ENCODE measurements around the gene GP1BB.

GP1BB gene

GRCh38 chr22:19719050-19719482, 4.3 kb upstream of the GP1BB start:
- no peak for DNase-seq (ENCODE audit: low read depth, low spot score)
- H3K4me3 ChIP-seq (ENCODE audit: low read depth, low read length), result peak overlapping the region; percentile 73
- POLR2A ChIA-PET, result no interaction called here
- CTCF ChIA-PET, result interaction anchor here (0.9 to 3.4 kb wide), 7 partner anchors 10 to 191 kb away, joined by 4 to 32 read pairs (median 4); no protein-coding TSS in a partner anchor
- TF ChIP-seq, protein P1, sequence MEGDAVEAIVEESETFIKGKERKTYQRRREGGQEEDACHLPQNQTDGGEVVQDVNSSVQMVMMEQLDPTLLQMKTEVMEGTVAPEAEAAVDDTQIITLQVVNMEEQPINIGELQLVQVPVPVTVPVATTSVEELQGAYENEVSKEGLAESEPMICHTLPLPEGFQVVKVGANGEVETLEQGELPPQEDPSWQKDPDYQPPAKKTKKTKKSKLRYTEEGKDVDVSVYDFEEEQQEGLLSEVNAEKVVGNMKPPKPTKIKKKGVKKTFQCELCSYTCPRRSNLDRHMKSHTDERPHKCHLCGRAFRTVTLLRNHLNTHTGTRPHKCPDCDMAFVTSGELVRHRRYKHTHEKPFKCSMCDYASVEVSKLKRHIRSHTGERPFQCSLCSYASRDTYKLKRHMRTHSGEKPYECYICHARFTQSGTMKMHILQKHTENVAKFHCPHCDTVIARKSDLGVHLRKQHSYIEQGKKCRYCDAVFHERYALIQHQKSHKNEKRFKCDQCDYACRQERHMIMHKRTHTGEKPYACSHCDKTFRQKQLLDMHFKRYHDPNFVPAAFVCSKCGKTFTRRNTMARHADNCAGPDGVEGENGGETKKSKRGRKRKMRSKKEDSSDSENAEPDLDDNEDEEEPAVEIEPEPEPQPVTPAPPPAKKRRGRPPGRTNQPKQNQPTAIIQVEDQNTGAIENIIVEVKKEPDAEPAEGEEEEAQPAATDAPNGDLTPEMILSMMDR (IDR thresholded peaks at IDR 0.05; ENCODE audit: insufficient read depth, low read length, missing control alignments), result no peak

GRCh38 chr22:19719488-19720021, 3.8 kb upstream of the GP1BB start:
- TF ChIP-seq, protein P1 (IDR thresholded peaks at IDR 0.05; ENCODE audit: insufficient read depth, low read length, missing control alignments), result no peak
- POLR2A ChIA-PET, result no interaction called here
- CTCF ChIA-PET, result interaction anchor here (0.9 to 3.4 kb wide), 6 partner anchors 11 to 190 kb away, joined by 4 to 32 read pairs (median 4); no protein-coding TSS in a partner anchor
- no peak for DNase-seq (ENCODE audit: low read depth, low spot score)
- peak overlapping the region; percentile 73 for H3K4me3 ChIP-seq (ENCODE audit: low read depth, low read length)

DNA sequence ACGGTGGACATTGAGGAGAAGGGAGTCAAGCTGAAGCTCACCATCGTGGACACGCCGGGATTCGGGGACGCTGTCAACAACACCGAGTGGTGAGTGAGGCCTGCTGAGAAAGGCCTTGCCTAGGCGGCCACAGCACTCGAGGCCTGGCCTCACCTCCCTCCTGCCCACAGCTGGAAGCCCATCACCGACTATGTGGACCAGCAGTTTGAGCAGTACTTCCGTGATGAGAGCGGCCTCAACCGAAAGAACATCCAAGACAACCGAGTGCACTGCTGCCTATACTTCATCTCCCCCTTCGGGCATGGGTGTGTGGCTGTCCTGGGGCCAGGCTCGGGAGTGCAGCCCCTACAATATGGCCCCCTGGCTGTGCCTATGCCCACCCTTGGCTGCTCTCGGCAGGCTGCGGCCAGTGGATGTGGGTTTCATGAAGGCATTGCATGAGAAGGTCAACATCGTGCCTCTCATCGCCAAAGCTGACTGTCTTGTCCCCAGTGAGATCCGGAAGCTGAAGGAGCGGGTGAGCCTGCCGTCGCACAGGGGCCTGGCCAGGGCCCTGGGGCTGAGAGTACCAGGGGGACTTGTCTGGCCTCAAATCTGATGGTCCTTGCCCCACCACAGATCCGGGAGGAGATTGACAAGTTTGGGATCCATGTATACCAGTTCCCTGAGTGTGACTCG, 3.0 kb upstream of the GP1BB start:
- ChIA-PET POLR2A (no interaction called here), CTCF (interaction anchor here (0.8 to 3.4 kb wide), 4 partner anchors 10 to 190 kb away, joined by 3 to 32 read pairs (median 4); no protein-coding TSS in a partner anchor)
- no peak overlapping the region for H3K4me3 ChIP-seq (ENCODE audit: low read depth, low read length)
- DNase-seq (ENCODE audit: low read depth, low spot score), result no peak
- TF ChIP-seq, protein P1 (IDR thresholded peaks at IDR 0.05; ENCODE audit: insufficient read depth, low read length, missing control alignments), result no peak

GRCh38 chr22:19720999-19721329, 2.4 kb upstream of the GP1BB start:
- ChIA-PET CTCF (interaction anchor here (0.8 to 3.4 kb wide), 2 partner anchors 10 to 89 kb away, joined by 3 to 32 read pairs; no protein-coding TSS in a partner anchor), POLR2A (no interaction called here)
- DNase-seq (ENCODE audit: low read depth, low spot score), result no peak
- H3K4me3 ChIP-seq (ENCODE audit: low read depth, low read length), result no peak overlapping the region; the same call in 1 of the 2 replicates
- TF ChIP-seq, protein P1 (IDR thresholded peaks at IDR 0.05; ENCODE audit: insufficient read depth, low read length, missing control alignments), result no peak

- CTCF ChIA-PET, result interaction anchor here (0.8 to 3.4 kb wide), 3 partner anchors 9 to 89 kb away, joined by 3 to 32 read pairs (median 13); no protein-coding TSS in a partner anchor
- TF ChIP-seq, protein P1 (IDR thresholded peaks at IDR 0.05; ENCODE audit: insufficient read depth, low read length, missing control alignments), result no peak
- DNase-seq (ENCODE audit: low read depth, low spot score), result no peak
- POLR2A ChIA-PET, result no interaction called here
- H3K4me3 ChIP-seq (ENCODE audit: low read depth, low read length), result no peak overlapping the region
These were observed 1.8 kb upstream of the GP1BB start for GRCh38 chr22:19721330-19722177.
